H1 (cell line): Measurements from ENCODE around the gene ITFG2. TPM values are rescaled to one million over a fixed set of nuclear protein-coding genes. Genes with fewer than 3 reads are reported as not detected.
"Not testable (repeated sequence)": the region's sequence is repeated elsewhere in the genome, so short reads cannot be mapped to it uniquely, and the experiment has no call there.

ENCODE experiments used
- CTCF ChIA-PET: fragments of 300-600 bp; sonication (Branson Sonifier 250); formaldehyde crosslinking; loops from one replicate; lab custom pipeline; 2021; ENCODE audit not compliant: partially characterized antibody; lab: Charles Lee
- POLR2A ChIA-PET: fragments of 300-600 bp; sonication (Branson Sonifier 250); formaldehyde crosslinking; loops from one replicate; lab custom pipeline; 2021; ENCODE audit warnings: inconsistent platforms; ENCODE audit not compliant: partially characterized antibody; lab: Charles Lee
- DNase-seq, 2 experiments: peaks; one replicate each; pipeline versions ENCODE4 v3.0.0 to v3.0.0-alpha.2; 2010 to 2022; ENCODE audit warnings: low spot score in 2 of 2, low read depth in 1 of 2, mixed read lengths in 1 of 2
- FAIRE-seq: peaks from 2 replicates; lab custom pipeline; 2011; peaks lifted over from hg19 to GRCh38; lab: Jason Lieb, UNC
- H2AFZ ChIP-seq: 2 replicates; pipeline ENCODE4 v1.8.1; 2012; ENCODE audit warnings: low read length, inconsistent platforms
- H2AK5ac ChIP-seq: 2 replicates; pipeline ENCODE4 v1.6.1; 2013; ENCODE audit warnings: low read depth, low read length
- H2BK120ac ChIP-seq: replicated peaks from 2 replicates; pipeline ENCODE3; 2013; ENCODE audit warnings: low read depth, low read length, inconsistent platforms
- H2BK12ac ChIP-seq: 2 replicates; pipeline ENCODE4 v1.6.1; 2013; ENCODE audit warnings: low read depth, low read length
- H2BK15ac ChIP-seq: 2 replicates; pipeline ENCODE4 v1.6.1; 2013; ENCODE audit warnings: low read length
- H2BK20ac ChIP-seq: 2 replicates; pipeline ENCODE4 v1.6.1; 2013; ENCODE audit warnings: low read length
- H2BK5ac ChIP-seq: 2 replicates; pipeline ENCODE4 v1.6.1; 2013; ENCODE audit warnings: low read depth, low read length
- H3K14ac ChIP-seq: 2 replicates; pipeline ENCODE4 v1.6.1; 2013; ENCODE audit warnings: inconsistent platforms; ENCODE audit not compliant: insufficient read length
- H3K18ac ChIP-seq: 2 replicates; pipeline ENCODE4 v1.6.1; 2013; ENCODE audit warnings: low read length; ENCODE audit errors: extremely low read depth
- H3K23ac ChIP-seq: 2 replicates; pipeline ENCODE4 v1.6.1; 2013; ENCODE audit warnings: inconsistent platforms; ENCODE audit not compliant: insufficient read length
- H3K23me2 ChIP-seq: 2 replicates; pipeline ENCODE4 v1.6.1; 2013; ENCODE audit warnings: low read depth, low read length
- H3K27ac ChIP-seq: 2 replicates; pipeline ENCODE4 v1.6.1; 2011; ENCODE audit warnings: low read depth, low read length, inconsistent platforms
- H3K27me3 ChIP-seq, 4 experiments: replicated peaks in 1 of 4; 1 replicate in 1 of 4; 2 replicates in 3 of 4; pipeline versions ENCODE4 v1.6.1 to v1.8.1; 2011 to 2013; ENCODE audit warnings: low read length in 3 of 4, mild to moderate bottlenecking in 3 of 4, inconsistent platforms in 2 of 4, mixed read lengths in 2 of 4, moderate library complexity in 1 of 4; ENCODE audit not compliant: control insufficient read depth in 3 of 4, insufficient read depth in 3 of 4; ENCODE audit errors: extremely low read depth in 1 of 4
- H3K36me3 ChIP-seq, 4 experiments: 2 replicates each; pipeline versions ENCODE4 v1.6.1 to v1.8.1; 2011 to 2013; ENCODE audit warnings: mild to moderate bottlenecking in 4 of 4, low read length in 3 of 4, moderate library complexity in 2 of 4, control low read depth in 1 of 4, inconsistent platforms in 1 of 4; ENCODE audit not compliant: insufficient read depth in 4 of 4, control insufficient read depth in 2 of 4
- H3K4ac ChIP-seq: replicated peaks from 2 replicates; pipeline ENCODE3; 2013; ENCODE audit warnings: low read length, low read depth, mixed read lengths, inconsistent platforms; ENCODE audit not compliant: insufficient read length
- H3K4me1 ChIP-seq, 4 experiments: replicated peaks in 1 of 4; 1 replicate in 1 of 4; 2 replicates in 3 of 4; pipeline versions ENCODE4 v1.6.1 to v1.8.1; 2011 to 2013; ENCODE audit warnings: low read length in 3 of 4, inconsistent platforms in 2 of 4, mixed read lengths in 1 of 4; ENCODE audit not compliant: insufficient read depth in 4 of 4, control insufficient read depth in 3 of 4
- H3K4me2 ChIP-seq, 2 experiments: 2 replicates each; pipeline versions ENCODE4 v1.6.1 to v1.8.1; 2011 to 2013; ENCODE audit warnings: low read depth in 2 of 2, low read length in 2 of 2, control low read depth in 1 of 2, inconsistent platforms in 1 of 2, mild to moderate bottlenecking in 1 of 2; ENCODE audit not compliant: insufficient read depth in 1 of 2
- H3K4me3 ChIP-seq, 4 experiments: fragments of 200-600, 300-600 bp in 1 of 4; sonication (generic), shearing (Covaris generic), sonication (Bioruptor Twin) in 1 of 4; 2 replicates each; pipeline versions ENCODE4 v1.5.1 to v1.8.1; 2011 to 2016; ENCODE audit warnings: low read length in 4 of 4, low read depth in 3 of 4, control low read depth in 2 of 4, inconsistent platforms in 2 of 4, mild to moderate bottlenecking in 2 of 4, mixed read lengths in 1 of 4, moderate library complexity in 1 of 4; ENCODE audit not compliant: insufficient read depth in 2 of 4; ENCODE audit errors: extremely low read depth in 1 of 4
- H3K56ac ChIP-seq: replicated peaks from 2 replicates; pipeline ENCODE3; 2013; ENCODE audit warnings: low read depth, mild to moderate bottlenecking, mixed read lengths, low read length, inconsistent platforms; ENCODE audit not compliant: insufficient read length
- H3K79me1 ChIP-seq: 2 replicates; pipeline ENCODE4 v1.6.1; 2013; ENCODE audit warnings: low read depth, low read length, control low read depth
- H3K79me2 ChIP-seq, 2 experiments: 2 replicates each; pipeline versions ENCODE4 v1.6.1 to v1.8.1; 2012 to 2013; ENCODE audit warnings: low read length in 2 of 2, mild to moderate bottlenecking in 2 of 2, inconsistent platforms in 1 of 2; ENCODE audit not compliant: insufficient read depth in 2 of 2, control insufficient read depth in 1 of 2
- H3K9ac ChIP-seq, 4 experiments: replicated peaks in 1 of 4; 1 replicate in 1 of 4; 2 replicates in 3 of 4; pipeline versions ENCODE4 v1.6.1 to v1.8.1; 2011 to 2013; ENCODE audit warnings: low read depth in 3 of 4, low read length in 3 of 4, control low read depth in 2 of 4, mild to moderate bottlenecking in 2 of 4, moderate library complexity in 2 of 4, inconsistent platforms in 1 of 4; ENCODE audit errors: extremely low read depth in 1 of 4
- H3K9me3 ChIP-seq, 2 experiments: 2 replicates each; pipeline versions ENCODE4 v1.6.1 to v1.8.1; 2012 to 2013; ENCODE audit warnings: mild to moderate bottlenecking in 2 of 2, moderate library complexity in 2 of 2, control low read depth in 1 of 2, inconsistent platforms in 1 of 2, low read depth in 1 of 2, low read length in 1 of 2, mixed read lengths in 1 of 2; ENCODE audit not compliant: insufficient read depth in 2 of 2
- H4K20me1 ChIP-seq, 2 experiments: replicated peaks in 1 of 2; 2 replicates each; pipeline versions ENCODE3 to v1.8.1; 2011 to 2013; ENCODE audit warnings: inconsistent platforms in 2 of 2, low read length in 2 of 2, mild to moderate bottlenecking in 1 of 2; ENCODE audit not compliant: insufficient read depth in 2 of 2, control insufficient read depth in 1 of 2
- H4K5ac ChIP-seq: 2 replicates; pipeline ENCODE4 v1.6.1; 2013; ENCODE audit warnings: low read length, low read depth, mixed read lengths, inconsistent platforms; ENCODE audit not compliant: insufficient read length
- H4K8ac ChIP-seq: 2 replicates; pipeline ENCODE4 v1.8.0; 2013; ENCODE audit warnings: mild to moderate bottlenecking, moderate library complexity, low read length, inconsistent platforms; ENCODE audit not compliant: insufficient read depth; ENCODE audit errors: extremely low read depth
- H4K91ac ChIP-seq: replicated peaks from 2 replicates; pipeline ENCODE3; 2013; ENCODE audit warnings: low read length, mixed read lengths, inconsistent platforms; ENCODE audit not compliant: insufficient read length
- WGBS, 2 experiments: shearing (Covaris generic) in 1 of 2; methylation state at CpG; one replicate each; pipeline versions ENCODE4 v1.1.6 to v1.1.7; 2013 to 2015; ENCODE audit warnings: low lambda C conversion rate in 2 of 2, mixed read lengths in 2 of 2, inconsistent platforms in 1 of 2, low coverage in 1 of 2, missing lambda C conversion rate in 1 of 2; ENCODE audit not compliant: insufficient replicate concordance in 2 of 2, insufficient coverage in 1 of 2, insufficient read length in 1 of 2; ENCODE audit errors: extremely low coverage in 1 of 2, missing lambda C conversion rate in 1 of 2; 5-methylcytosine and 5-hydroxymethylcytosine counted together
- polyA plus RNA-seq, 7 experiments: library from polyadenylated mRNA; depleted of rRNA in 3 of 7; stranded (reverse) in 5 of 7; unstranded in 2 of 7; fragments of >200 nt in 5 of 7; fragments of 200-250 nt in 2 of 7; gene quantifications; 1 replicate in 5 of 7; 2 replicates in 1 of 7; 4 replicates in 1 of 7; pipeline versions ENCODE4 v1.2.1 to v1.2.3, GENCODE V29; 2011 to 2013; ENCODE audit warnings: missing spikeins in 2 of 7, mixed read lengths in 2 of 7
- total RNA-seq: library from RNA; stranded (reverse); fragmentation: NEBNext Ultra II Directional; extraction: Animal tissue kit (Norgen Biotek cat#: 25700); gene quantifications from 2 replicates; pipeline ENCODE4 v1.2.1, GENCODE V29; 2021

The ITFG2 gene
- total and polyA plus RNA-seq, 2 of the 8 experiments (the other 6 are each of a cell fraction or from before 2014, with no cell fraction given) = 15.0 to 22.9 TPM

GRCh38 chr12:2863402-2863801, 50.9 kb downstream of the ITFG2 start:
- H3K56ac ChIP-seq, H3K79me1 ChIP-seq, H2AFZ ChIP-seq, H3K27ac ChIP-seq, H3K23ac ChIP-seq, H2BK20ac ChIP-seq, H4K91ac ChIP-seq, H4K8ac ChIP-seq, H3K18ac ChIP-seq, H3K79me2 ChIP-seq, H3K4me2 ChIP-seq, H3K9me3 ChIP-seq, H3K4me3 ChIP-seq, H4K20me1 ChIP-seq, H3K4me1 ChIP-seq, H4K5ac ChIP-seq, H3K4ac ChIP-seq, H3K23me2 ChIP-seq, H3K14ac ChIP-seq, H2BK120ac ChIP-seq, H2BK5ac ChIP-seq, DNase-seq, H3K27me3 ChIP-seq, H2AK5ac ChIP-seq, FAIRE-seq, H3K9ac ChIP-seq, H2BK12ac ChIP-seq, H2BK15ac ChIP-seq: not testable (repeated sequence)
- ChIA-PET POLR2A (interaction anchor here (0.7 to 2.3 kb wide), 6 partner anchors 10 to 63 kb away, joined by 3 to 5 read pairs (median 3); partner anchors contain the start of genes FOXM1 and RHNO1), CTCF (interaction anchor here (0.6 to 4.0 kb wide), 10 partner anchors 10 to 179 kb away, joined by 3 to 20 read pairs (median 4); partner anchors contain the start of genes FOXM1 and RHNO1)
- WGBS, 2 experiments = 94% methylated on average over 7 of the region's 7 CpGs; no CpG with 5 or more reads in 1 of the 2 experiments
- peaks cover 28 to 83% (median 66%) of the 10 kb centered on the region in 4 experiments for H3K36me3 ChIP-seq
